Ascending aorta (tissue), 2 donors: ENCODE data around the gene SPEF2. TPM values are rescaled to one million over a fixed set of nuclear protein-coding genes. Genes with fewer than 3 reads are reported as not detected.

ENCODE experiments used
- DNase-seq, 2 donors: peaks; one replicate each; pipeline ENCODE4 v3.0.0-alpha.2; 2019; ENCODE audit warnings: low spot score in 2 of 2
- H3K27ac ChIP-seq, 2 donors: fragments of 200-600 bp; sonication (generic); one replicate each; pipeline ENCODE4 v1.5.1; 2016 to 2017; ENCODE audit warnings: mild to moderate bottlenecking in 1 of 2
- H3K27me3 ChIP-seq: fragments of 200-600 bp; sonication (generic); one replicate; pipeline ENCODE4 v1.5.1; 2017
- H3K36me3 ChIP-seq, 2 donors: fragments of 200-600 bp; sonication (generic); one replicate each; pipeline ENCODE4 v1.5.1; 2016
- H3K4me1 ChIP-seq, 2 donors: fragments of 200-600 bp; sonication (generic); one replicate each; pipeline ENCODE4 v1.5.1; 2016 to 2017; ENCODE audit warnings: mild to moderate bottlenecking in 1 of 2
- H3K4me3 ChIP-seq, 2 donors: fragments of 200-600 bp; sonication (generic); one replicate each; pipeline ENCODE4 v1.5.1; 2016 to 2017; ENCODE audit warnings: mild to moderate bottlenecking in 1 of 2
- H3K9me3 ChIP-seq, 2 donors: fragments of 200-600 bp; sonication (generic); one replicate each; pipeline ENCODE4 v1.5.1; 2016
- CTCF ChIP-seq, 3 experiments: fragments of 200-600 bp in 2 of 3; fragments of 450-650 bp in 1 of 3; sonication (generic) in 2 of 3; IDR thresholded peaks; one replicate each; pipeline ENCODE4 v1.5.1; 2016 to 2019; ENCODE audit warnings: antibody characterized with exemption in 3 of 3, mild to moderate bottlenecking in 1 of 3, moderate library complexity in 1 of 3
- intact Hi-C: fragments of 100-400 bp; cut with DNase I; formaldehyde crosslinking; loops from one replicate; pipeline ENCODE4 v1.15.1; 2023
- total RNA-seq: library from RNA; depleted of rRNA; stranded (reverse); fragments of >200 nt; gene quantifications from one replicate; pipeline ENCODE4 v1.1.0, GENCODE V29; 2016

SPEF2 gene
- total RNA-seq, 1 donor from 2014 or later: 0.32 TPM

GRCh38 chr5:35857606-35858205 lies 240.0 kb downstream of the SPEF2 start:
- Histone ChIP-seq H3K27me3 (no peaks in the 10 kb centered on the region), H3K27ac (no peak overlapping the region), H3K4me3 (no peak overlapping the region), H3K9me3 (no peaks in the 10 kb centered on the region), H3K36me3 (no peaks in the 10 kb centered on the region), H3K4me1 (no peaks in the 10 kb centered on the region)
- intact Hi-C loops: no loop called here
- no peak for DNase-seq
- TF ChIP-seq CTCF (IDR thresholded peaks at IDR 0.05): no peak

- Histone ChIP-seq H3K27me3 (no peaks in the 10 kb centered on the region), H3K36me3 (no peaks in the 10 kb centered on the region), H3K9me3 (no peaks in the 10 kb centered on the region), H3K4me3 (no peak overlapping the region), H3K27ac (no peak overlapping the region), H3K4me1 (no peaks in the 10 kb centered on the region)
- TF ChIP-seq CTCF (IDR thresholded peaks at IDR 0.05): no peak
- DNase-seq: no peak
- intact Hi-C loops: no loop called here
Measured at GRCh38 chr5:35859101-35859661, 241.5 kb downstream of the SPEF2 start.

GRCh38 chr5:35860686-35861085 lies 243.0 kb downstream of the SPEF2 start:
- TF ChIP-seq CTCF (IDR thresholded peaks at IDR 0.05): no peak
- H3K4me1 ChIP-seq: no peaks in the 10 kb centered on the region
- intact Hi-C loops: no loop called here
- H3K4me3 ChIP-seq: no peak overlapping the region
- H3K9me3 ChIP-seq: no peaks in the 10 kb centered on the region
- no peak overlapping the region for H3K27ac ChIP-seq
- H3K27me3 ChIP-seq: no peaks in the 10 kb centered on the region
- DNase-seq: no peak
- H3K36me3 ChIP-seq: no peaks in the 10 kb centered on the region

GRCh38 chr5:35861718-35862117 lies 244.1 kb downstream of the SPEF2 start:
- no peak overlapping the region for H3K4me3 ChIP-seq
- intact Hi-C loops: no loop called here
- H3K27ac ChIP-seq: no peak overlapping the region
- H3K27me3 ChIP-seq: no peaks in the 10 kb centered on the region
- no peak for DNase-seq
- TF ChIP-seq CTCF (IDR thresholded peaks at IDR 0.05): no peak
- H3K4me1 ChIP-seq: no peaks in the 10 kb centered on the region
- H3K9me3 ChIP-seq: no peaks in the 10 kb centered on the region
- H3K36me3 ChIP-seq: no peaks in the 10 kb centered on the region

- Histone ChIP-seq H3K27ac (no peak overlapping the region), H3K4me1 (no peaks in the 10 kb centered on the region)
- intact Hi-C loops: no loop called here
Measured at GRCh38 chr5:35862126-35862525, 244.5 kb downstream of the SPEF2 start.

More at GRCh38 chr5:35862126-35862525, 244.5 kb downstream of the SPEF2 start:
- Histone ChIP-seq H3K27me3 (no peaks in the 10 kb centered on the region), H3K4me3 (no peak overlapping the region), H3K9me3 (no peaks in the 10 kb centered on the region), H3K36me3 (no peaks in the 10 kb centered on the region)
- no peak for TF ChIP-seq CTCF (IDR thresholded peaks at IDR 0.05)
- no peak for DNase-seq
